ENCODE data around the gene RNU11.
"Not testable (repeated sequence)": the region's sequence is repeated elsewhere in the genome, so short reads cannot be mapped to it uniquely, and the experiment has no call there.

RNU11 gene

DNA sequence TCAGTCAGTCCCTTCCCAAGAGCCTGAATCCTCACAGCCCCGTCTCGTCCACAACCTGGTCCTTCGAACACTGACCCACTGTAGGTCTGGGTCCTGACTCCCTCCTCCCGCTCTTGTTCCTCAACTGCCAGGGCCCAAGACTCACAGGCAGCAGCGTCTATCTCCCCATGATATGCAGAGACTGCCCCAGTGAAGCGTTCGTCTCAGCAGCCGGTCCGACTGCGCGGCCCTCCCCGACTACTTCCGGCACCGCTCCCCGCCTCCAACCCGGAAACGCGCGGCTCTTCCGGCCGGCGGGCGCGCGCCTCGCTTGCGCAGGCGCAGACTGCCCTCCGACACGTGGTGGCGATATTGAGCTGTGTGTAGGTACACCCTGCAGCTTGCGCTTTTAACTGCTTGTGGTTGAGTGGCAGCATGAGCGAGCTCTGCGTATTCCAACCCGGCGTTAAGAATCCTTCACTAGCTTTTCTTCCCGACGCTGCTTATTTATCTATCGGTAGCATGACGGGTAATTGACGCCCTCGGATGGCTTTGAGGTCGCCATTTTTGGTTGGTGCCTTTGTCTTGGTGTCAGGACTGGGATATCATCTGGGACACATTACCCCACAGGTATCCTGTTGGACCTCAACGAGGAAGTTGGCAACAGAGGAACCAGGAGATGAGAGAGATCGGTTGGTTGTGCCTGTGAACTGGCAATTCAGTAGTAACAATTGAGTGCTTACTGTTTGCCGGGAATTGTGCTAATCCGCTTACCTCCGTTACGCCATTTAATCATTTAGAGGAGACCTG lies 5.4 kb upstream of the RNU11 start, which contains the start of gene TAF12:
Gene TAF12, minus strand, starts transcription at position 221 of the 789 bp plus-strand sequence. CDS start 20,986 bp downstream, outside the sequence.
- Histone ChIP-seq H3K4me1 (0 out of 2 replicates have a peak, but pooled peaks cover 4% of the 10 kb centered on the region), H3K36me3 (no peaks in the 10 kb centered on the region; the same call in 1 of the 2 replicates), H3K4me3 (ENCODE audit: low read depth, low read length) (peak within 1 kb of the TSS; percentile 88), H3K9me3 (no peaks in the 10 kb centered on the region), H3K27me3 (no peaks in the 10 kb centered on the region)
- peak; percentile 88 for DNase-seq
- TF ChIP-seq, protein P1, sequence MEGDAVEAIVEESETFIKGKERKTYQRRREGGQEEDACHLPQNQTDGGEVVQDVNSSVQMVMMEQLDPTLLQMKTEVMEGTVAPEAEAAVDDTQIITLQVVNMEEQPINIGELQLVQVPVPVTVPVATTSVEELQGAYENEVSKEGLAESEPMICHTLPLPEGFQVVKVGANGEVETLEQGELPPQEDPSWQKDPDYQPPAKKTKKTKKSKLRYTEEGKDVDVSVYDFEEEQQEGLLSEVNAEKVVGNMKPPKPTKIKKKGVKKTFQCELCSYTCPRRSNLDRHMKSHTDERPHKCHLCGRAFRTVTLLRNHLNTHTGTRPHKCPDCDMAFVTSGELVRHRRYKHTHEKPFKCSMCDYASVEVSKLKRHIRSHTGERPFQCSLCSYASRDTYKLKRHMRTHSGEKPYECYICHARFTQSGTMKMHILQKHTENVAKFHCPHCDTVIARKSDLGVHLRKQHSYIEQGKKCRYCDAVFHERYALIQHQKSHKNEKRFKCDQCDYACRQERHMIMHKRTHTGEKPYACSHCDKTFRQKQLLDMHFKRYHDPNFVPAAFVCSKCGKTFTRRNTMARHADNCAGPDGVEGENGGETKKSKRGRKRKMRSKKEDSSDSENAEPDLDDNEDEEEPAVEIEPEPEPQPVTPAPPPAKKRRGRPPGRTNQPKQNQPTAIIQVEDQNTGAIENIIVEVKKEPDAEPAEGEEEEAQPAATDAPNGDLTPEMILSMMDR (IDR thresholded peaks at IDR 0.05; ENCODE audit: low read depth, low read length): 0 out of 2 replicates have a peak, but pooled peaks have one; percentile 22

DNA sequence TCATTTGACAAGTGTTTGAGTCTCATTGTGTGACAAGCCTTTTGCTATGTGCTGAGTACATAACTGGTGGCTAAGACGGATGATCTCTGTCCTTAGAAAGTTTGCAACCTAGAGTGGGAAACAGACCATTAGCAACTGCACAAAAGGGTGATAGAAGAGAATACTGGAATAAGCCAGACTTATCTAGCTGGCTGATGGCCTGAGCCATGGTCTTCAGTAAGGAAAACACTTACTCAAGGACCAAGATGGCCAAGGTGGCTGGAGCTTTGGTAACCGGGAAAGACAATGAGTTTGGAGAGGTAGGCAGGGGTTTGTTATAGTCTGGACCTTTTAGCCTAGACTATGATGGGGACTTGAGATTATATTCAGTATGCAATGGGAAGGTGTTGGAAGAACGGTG lies 3.9 kb upstream of the RNU11 start:
- TF ChIP-seq, protein P1 (IDR thresholded peaks at IDR 0.05; ENCODE audit: low read depth, low read length): no peak
- Histone ChIP-seq H3K9me3 (no peaks in the 10 kb centered on the region), H3K4me1 (0 out of 2 replicates have a peak, but pooled peaks cover 4% of the 10 kb centered on the region), H3K36me3 (no peaks in the 10 kb centered on the region; the same call in 1 of the 2 replicates), H3K4me3 (ENCODE audit: low read depth, low read length) (no peak overlapping the region), H3K27me3 (no peaks in the 10 kb centered on the region)
- no peak for DNase-seq

DNA sequence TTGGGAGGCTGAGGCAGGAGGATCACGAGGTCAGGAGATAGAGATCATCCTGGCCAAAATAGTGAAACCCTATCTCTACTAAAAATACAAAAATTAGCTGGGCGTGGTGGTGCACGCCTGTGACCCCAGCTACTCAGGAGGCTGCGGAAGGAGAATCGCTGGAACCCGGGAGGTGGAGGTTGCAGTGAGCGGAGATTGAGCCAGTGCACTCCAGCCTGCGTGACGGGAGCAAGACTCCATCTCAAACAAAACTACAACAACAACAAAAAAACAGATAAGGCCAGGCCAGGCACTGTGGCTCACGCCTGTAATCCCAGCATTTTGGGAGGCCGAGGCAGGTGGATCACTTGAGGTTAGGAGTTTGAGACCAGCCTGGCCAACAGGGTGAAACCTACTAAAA lies 3.0 kb upstream of the RNU11 start:
- not testable (repeated sequence) for H3K4me1 ChIP-seq

DNA sequence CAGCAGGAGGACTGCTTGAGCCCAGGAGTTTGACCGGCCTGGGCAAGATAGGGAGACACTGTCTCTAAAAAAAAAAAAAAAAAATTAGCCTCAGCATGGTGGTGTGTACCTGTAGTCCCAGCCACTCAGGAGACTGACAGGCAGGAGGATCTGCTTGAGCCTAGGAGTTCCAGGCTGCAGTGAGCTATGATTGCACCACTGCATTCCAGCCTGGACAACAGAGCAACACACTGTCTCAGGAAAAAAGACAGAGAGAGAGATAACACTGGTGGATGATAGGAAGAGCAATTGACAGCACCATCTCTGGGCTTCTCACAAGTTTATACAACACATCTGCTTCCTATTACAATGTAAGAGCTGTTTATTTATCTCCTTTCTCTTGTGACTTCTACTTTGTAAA lies 2.4 kb upstream of the RNU11 start:
- no peaks in the 10 kb centered on the region for H3K9me3 ChIP-seq
- TF ChIP-seq, protein P1 (IDR thresholded peaks at IDR 0.05; ENCODE audit: low read depth, low read length): no peak
- H3K4me1 ChIP-seq: 0 out of 2 replicates have a peak, but pooled peaks cover 4% of the 10 kb centered on the region
- H3K4me3 ChIP-seq (ENCODE audit: low read depth, low read length): no peak overlapping the region
- H3K27me3 ChIP-seq: no peaks in the 10 kb centered on the region
- no peak for DNase-seq
- H3K36me3 ChIP-seq: no peaks in the 10 kb centered on the region; the same call in 1 of the 2 replicates

More for the DNA sequence above, 3.0 kb upstream of the RNU11 start:
- not testable (repeated sequence) for H3K27me3 ChIP-seq; H3K9me3 ChIP-seq; H3K4me3 ChIP-seq (ENCODE audit: low read depth, low read length); DNase-seq; H3K36me3 ChIP-seq

DNA sequence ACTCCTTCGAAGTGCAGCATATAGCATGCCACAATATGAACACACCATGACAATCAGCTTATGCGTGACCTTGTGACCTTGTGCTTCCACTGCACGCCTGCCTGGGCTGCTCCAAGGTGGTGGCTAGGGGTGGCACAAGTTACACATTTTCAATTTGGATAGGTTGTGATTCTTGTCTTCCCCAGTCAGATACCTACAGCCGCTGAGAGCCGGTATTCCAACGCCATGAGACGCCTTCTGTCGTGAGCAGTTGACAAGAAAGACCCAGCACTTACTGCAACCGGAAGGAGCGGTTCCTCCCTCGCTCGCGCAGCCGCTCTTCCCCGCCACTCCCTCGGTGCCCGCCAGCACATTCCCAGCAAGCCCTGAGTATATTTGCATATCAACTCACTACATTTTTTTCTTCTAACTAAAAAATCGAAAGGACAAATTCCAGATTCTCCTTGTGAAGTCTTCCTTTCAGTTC lies 359 bp upstream of the RNU11 start:
- no peaks in the 10 kb centered on the region for H3K9me3 ChIP-seq
- H3K27me3 ChIP-seq: no peaks in the 10 kb centered on the region
- no peaks in the 10 kb centered on the region for H3K36me3 ChIP-seq
- TF ChIP-seq, protein P1 (IDR thresholded peaks at IDR 0.05; ENCODE audit: low read depth, low read length): no peak
- peak; percentile 86 for DNase-seq
- H3K4me1 ChIP-seq: 0 out of 2 replicates have a peak, but pooled peaks cover 4% of the 10 kb centered on the region
- peak overlapping the region; percentile 46 for H3K4me3 ChIP-seq (ENCODE audit: low read depth, low read length)

DNA sequence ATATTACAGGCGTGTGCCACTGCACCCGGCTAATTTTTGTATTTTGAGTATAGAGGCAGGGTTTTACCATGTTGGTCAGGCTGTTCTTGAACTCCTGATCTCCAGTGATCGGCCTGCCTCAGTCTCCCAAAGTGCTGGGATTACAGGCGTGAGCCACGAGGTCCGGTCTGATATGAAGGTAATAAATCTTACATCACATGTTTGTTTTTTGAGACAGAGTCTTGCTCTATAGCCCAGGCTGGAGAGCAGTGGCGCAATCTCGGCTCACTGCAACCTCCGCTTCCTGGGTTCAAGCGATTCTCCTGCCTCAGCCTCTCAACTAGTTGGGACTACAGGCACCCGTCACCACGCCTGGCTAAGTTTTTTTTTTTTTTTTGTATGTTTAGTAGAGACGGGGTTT lies 4.7 kb downstream of the RNU11 start:
- not testable (repeated sequence) for H3K4me3 ChIP-seq (ENCODE audit: low read depth, low read length); H3K9me3 ChIP-seq; DNase-seq; H3K36me3 ChIP-seq; H3K27me3 ChIP-seq; H3K4me1 ChIP-seq

DNA sequence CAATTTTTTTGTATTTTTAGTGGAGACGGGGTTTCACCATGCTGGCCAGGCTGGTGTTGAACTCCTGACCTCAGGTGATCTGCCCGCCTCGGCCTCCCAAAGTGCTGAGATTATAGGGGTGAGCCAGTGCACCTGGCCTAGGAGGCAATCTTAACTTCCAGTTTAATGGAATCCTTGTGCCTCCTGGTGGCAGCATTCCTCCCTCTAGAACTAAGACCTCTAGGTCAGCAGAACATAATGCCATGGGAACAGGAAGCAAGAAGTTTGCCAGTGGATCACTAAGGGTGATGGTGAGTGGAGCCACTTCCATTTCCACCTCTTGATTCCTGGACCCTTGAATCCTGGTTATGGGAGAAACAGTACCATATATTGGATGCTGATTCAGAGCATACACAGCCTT lies 5.5 kb downstream of the RNU11 start:
- not testable (repeated sequence) for H3K36me3 ChIP-seq; H3K9me3 ChIP-seq; H3K4me3 ChIP-seq (ENCODE audit: low read depth, low read length); DNase-seq; H3K27me3 ChIP-seq; H3K4me1 ChIP-seq
- TF ChIP-seq, protein P1 (IDR thresholded peaks at IDR 0.05; ENCODE audit: low read depth, low read length): peak; percentile 32

DNA sequence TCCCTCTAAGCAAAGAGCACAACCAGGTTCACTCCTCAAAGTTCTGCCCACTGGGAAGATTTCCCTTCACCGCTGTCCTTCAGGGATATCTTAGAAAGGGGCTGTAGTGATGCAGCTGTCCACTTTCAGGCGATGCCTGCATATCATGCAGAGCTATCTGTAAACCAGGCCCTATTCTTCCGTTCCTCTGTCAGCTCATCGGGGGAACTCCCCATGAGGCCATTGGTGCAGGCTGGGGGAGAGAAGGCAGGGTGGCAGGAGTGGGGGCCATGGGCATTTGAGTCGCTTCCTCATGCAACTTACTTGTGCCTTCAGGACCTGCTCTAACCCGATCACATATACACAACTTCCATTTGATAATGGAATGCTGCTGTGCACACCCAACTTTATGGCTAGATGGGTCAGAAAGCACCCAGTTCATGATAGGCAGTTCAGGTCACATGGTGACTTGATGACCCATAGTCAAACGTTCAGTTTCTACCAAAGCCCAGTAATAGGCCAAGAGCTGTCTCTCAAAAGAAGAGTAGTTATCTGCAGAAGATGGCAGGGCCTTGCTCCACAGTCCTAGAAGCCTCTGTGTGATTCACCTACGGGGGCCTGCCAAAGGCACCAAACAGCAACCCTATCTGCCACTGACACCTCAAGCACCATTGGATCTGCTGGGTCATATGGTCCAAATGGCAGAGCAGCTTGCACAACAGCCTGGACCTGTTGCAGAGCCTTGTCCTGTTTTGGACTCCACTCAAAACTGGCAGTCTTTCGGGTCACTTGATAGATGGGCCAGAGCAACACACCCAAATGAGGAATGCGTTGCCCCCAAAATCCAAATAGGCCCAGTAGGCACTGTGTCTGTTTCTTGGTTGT lies 7.3 kb downstream of the RNU11 start:
- not testable (repeated sequence) for DNase-seq; H3K4me1 ChIP-seq; H3K4me3 ChIP-seq (ENCODE audit: low read depth, low read length); H3K9me3 ChIP-seq; H3K36me3 ChIP-seq; H3K27me3 ChIP-seq

Measured in BE2C (cell line).